Measurements from ENCODE around the gene PDE9A.

PDE9A gene

DNA sequence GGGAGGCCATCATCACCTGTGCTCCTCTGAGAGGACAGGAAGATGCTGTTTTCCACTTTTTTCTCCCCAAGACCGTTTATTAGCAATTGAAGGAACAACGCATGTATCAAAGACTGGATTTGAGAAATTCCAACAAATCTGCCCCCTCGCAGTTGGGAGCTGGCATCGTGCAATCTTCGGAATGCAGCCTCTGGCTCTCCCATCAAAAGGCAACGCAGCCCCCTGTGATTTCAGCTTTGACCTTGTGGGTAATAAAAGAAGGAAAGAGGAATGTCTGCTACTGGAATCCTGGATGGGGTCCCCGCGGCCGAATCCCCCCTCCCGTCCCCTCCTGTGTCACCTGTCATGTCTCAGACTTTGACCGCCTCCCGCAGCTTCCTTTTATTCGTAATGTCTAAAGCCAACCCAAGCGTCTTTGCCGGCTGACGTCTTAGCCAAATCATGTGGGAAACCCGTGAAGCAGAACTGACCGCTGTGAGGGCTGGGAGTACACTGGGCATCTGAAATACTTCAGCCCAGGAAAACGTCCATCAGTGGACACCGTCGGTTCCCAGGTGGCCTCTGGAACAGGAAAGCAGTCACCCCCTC is 124.4 kb downstream of the PDE9A start:
- TF ChIP-seq POU2F2 (IDR thresholded peaks at IDR 0.05; ENCODE audit: low read depth, low read length): peak; percentile 56; the same call in 1 of the 2 replicates
- no peak for TF ChIP-seq POLR2AphosphoS5 (IDR thresholded peaks at IDR 0.05; ENCODE audit: low read depth, low read length)
- no peak for DNase-seq (ENCODE audit: insufficient read length, low spot score)
- FAIRE-seq: no peak

DNA sequence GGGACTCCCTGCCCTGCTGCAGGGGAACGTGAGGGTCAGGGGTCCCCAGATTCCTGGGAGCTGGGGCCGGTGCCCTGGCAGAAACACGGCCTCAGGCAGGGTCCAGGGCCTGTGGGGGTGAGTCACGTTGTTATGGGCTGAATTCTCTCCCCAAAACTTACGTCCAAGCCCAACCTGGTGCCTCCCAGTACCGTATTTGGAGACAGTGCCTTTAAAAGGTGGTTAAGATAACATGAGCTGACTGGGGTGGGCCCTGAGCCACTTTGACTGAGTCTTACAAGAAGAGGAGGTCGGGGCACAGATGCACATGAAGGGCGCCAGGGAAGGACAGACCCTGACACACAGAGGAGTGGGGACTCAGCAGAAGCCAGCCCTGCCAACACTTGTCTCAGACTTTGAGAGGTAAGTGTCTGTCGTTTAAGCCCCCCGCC is 126.0 kb downstream of the PDE9A start:
- TF ChIP-seq TAF1 (IDR thresholded peaks at IDR 0.05; ENCODE audit: low read depth, low read length) (no peak), PAX5 (IDR thresholded peaks at IDR 0.05; ENCODE audit: insufficient read depth, low read length, severe bottlenecking) (no peak), POU2F2 (IDR thresholded peaks at IDR 0.05; ENCODE audit: low read depth, low read length) (no peak), POLR2A (IDR thresholded peaks at IDR 0.05; ENCODE audit: low read depth, low read length) (no peak), POLR2AphosphoS5 (IDR thresholded peaks at IDR 0.05; ENCODE audit: low read depth, low read length) (no peak), SPI1 (IDR thresholded peaks at IDR 0.05; ENCODE audit: low read depth, low read length) (no peak)
- FAIRE-seq: no peak
- DNase-seq (ENCODE audit: insufficient read length, low spot score): no peak

DNA sequence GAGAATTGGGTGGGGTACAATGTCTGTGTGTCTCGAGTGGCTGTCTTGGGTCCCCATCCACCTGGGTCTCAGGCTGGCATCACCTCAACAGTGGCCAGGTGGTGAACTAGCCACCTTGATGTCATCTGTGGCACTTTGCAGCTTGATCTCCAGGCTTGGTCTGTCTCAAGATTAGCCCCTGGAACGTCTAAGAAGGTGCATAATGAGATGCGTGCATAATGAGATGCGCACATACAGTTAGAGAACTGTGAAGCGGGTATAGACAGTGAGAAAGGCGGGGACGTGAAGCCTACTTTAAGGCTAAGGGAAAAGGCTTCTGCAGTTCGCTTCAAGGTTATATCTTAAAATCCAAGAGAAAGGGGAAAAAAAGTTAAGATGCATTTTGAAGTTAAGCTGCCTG is 127.2 kb downstream of the PDE9A start:
- TF ChIP-seq PAX5 (IDR thresholded peaks at IDR 0.05; ENCODE audit: insufficient read depth, low read length, severe bottlenecking) (no peak), POLR2AphosphoS5 (IDR thresholded peaks at IDR 0.05; ENCODE audit: low read depth, low read length) (no peak), POLR2A (IDR thresholded peaks at IDR 0.05; ENCODE audit: low read depth, low read length) (no peak), TAF1 (IDR thresholded peaks at IDR 0.05; ENCODE audit: low read depth, low read length) (no peak), POU2F2 (IDR thresholded peaks at IDR 0.05; ENCODE audit: low read depth, low read length) (no peak), SPI1 (IDR thresholded peaks at IDR 0.05; ENCODE audit: low read depth, low read length) (no peak)
- FAIRE-seq: no peak
- DNase-seq (ENCODE audit: insufficient read length, low spot score): no peak

DNA sequence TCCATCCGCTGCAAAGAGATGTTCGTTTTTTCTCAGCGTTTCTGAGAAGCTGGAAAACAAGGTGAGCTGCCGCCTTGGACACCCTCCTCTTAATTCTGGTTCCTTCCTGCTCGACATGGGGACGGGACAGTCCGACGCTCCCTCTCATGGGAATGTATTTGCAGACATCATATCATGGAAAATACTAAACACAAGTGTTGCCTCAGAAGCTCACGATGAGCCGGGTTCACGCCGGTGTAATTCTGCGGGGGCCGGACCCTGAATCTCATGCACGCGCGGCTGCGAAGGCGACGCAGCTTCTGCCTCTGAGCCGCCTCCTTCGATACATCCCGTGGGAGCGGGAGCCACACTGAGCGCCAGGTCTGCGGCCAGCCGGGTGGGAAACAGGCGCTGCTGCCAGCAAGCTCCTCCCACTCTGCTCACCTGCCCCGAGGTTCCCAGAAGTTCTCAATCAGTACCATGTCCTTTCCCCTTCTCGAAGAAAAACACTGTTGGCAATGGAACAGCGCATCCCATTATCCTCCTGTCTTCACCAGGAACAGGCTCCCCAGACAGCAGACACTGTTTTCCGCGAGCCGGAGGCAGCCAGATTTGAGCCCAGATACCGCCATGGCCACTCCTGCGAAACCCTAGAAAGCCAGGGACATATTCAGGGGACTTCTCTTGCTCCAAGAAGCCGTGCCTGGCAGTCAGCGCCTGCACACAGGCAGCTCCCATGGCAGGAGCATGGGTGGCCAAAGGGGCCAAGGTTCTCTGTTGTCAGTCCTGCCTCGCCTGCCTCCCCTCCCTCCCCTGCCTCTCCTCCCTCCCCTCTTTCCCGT is 127.9 kb downstream of the PDE9A start:
- no peak for DNase-seq (ENCODE audit: insufficient read length, low spot score)
- no peak for FAIRE-seq
- TF ChIP-seq PAX5 (IDR thresholded peaks at IDR 0.05; ENCODE audit: insufficient read depth, low read length, severe bottlenecking): no peak

DNA sequence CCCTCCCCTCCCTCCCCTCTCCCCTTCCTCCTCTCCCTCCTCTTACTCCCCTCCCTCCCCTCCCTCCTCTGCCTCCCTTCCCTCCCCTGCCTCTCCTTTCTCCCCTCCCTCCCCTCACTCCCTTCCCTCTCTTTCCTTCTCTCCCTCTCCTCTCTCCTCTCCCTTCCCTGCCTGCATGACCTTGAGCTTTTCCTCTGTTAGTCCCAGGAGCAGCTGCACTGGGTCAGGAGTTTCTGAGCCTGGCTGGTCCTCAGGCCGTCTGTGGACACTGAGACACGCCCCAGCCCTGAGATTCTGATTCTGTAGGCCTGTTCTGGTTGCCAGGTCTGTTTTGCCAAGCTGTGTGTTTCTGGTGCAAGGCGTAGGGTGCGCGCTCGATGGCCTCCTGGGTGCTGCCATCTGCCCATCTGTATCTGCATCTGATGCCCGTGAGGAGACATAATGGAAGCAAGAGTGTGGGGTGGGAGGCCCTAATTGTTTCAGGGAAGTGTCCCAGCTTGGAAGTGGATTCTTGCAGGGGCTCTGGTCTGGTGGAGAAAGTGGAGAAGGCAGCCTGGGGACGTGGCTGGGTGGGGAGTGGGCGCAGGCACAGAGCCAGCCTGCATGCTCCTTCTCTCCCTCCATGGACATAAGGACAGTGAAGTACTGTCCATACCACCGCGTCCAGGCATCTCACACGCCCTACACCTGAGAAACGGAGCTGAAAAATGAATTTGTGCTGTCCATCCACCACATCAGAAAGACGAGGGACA is 128.7 kb downstream of the PDE9A start:
- TF ChIP-seq SPI1 (IDR thresholded peaks at IDR 0.05; ENCODE audit: low read depth, low read length): no peak
- no peak for TF ChIP-seq POLR2AphosphoS5 (IDR thresholded peaks at IDR 0.05; ENCODE audit: low read depth, low read length)
- TF ChIP-seq PAX5 (IDR thresholded peaks at IDR 0.05; ENCODE audit: insufficient read depth, low read length, severe bottlenecking): no peak
- no peak for DNase-seq (ENCODE audit: insufficient read length, low spot score)
- no peak for FAIRE-seq

DNA sequence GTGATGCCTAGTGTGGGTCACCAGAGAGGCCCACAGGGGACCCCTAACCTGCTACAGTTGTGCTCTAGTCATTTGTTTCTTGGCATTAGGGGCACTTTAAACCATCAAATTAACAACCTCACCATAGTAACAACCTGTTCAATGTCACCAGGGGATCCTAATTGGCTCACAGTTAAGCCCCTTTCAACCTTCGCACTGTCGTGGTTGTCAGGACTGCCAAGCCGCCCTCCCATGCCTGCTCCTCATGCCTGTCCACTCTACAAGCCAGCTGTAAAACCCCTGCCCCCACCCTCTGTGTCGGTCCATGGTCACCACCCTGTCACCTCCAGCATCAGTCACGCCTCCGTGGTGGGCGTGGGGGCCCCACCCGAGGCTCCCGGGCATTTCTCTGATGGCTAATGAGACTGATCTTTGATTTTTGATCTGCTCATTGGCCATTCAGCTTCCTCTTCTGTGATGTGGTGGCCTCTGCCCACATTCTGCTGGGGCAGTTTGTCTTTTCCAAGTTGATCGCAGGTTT is 129.4 kb downstream of the PDE9A start:
- DNase-seq (ENCODE audit: insufficient read length, low spot score) (no peak), FAIRE-seq (no peak)
- no peak for TF ChIP-seq TAF1 (IDR thresholded peaks at IDR 0.05; ENCODE audit: low read depth, low read length)
- TF ChIP-seq SPI1 (IDR thresholded peaks at IDR 0.05; ENCODE audit: low read depth, low read length): no peak
- no peak for TF ChIP-seq POU2F2 (IDR thresholded peaks at IDR 0.05; ENCODE audit: low read depth, low read length)
- no peak for TF ChIP-seq POLR2A (IDR thresholded peaks at IDR 0.05; ENCODE audit: low read depth, low read length)
- TF ChIP-seq POLR2AphosphoS5 (IDR thresholded peaks at IDR 0.05; ENCODE audit: low read depth, low read length): no peak
- TF ChIP-seq PAX5 (IDR thresholded peaks at IDR 0.05; ENCODE audit: insufficient read depth, low read length, severe bottlenecking): no peak

DNA sequence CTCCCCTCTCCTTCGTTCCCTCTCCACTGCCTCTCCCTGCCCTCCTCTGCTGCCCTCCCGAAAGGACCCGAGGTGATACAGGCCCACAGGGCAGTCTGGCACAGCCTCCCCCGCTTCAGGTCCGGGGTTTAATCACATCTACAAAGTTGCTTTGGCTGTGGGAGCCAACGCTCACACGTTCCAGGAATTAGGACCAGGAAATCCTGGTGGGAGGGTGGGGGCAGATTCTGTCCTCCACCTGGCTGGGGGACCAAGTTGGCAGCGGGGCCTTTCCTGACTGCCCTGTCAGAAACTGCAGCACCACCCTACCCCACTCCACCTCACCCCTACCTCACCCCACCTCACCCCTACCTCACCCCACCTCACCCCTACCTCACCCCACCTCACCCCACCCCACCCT is 130.9 kb downstream of the PDE9A start:
- DNase-seq (ENCODE audit: insufficient read length, low spot score) (no peak), FAIRE-seq (no peak)
- TF ChIP-seq POLR2A (IDR thresholded peaks at IDR 0.05; ENCODE audit: low read depth, low read length) (no peak), POU2F2 (IDR thresholded peaks at IDR 0.05; ENCODE audit: low read depth, low read length) (no peak), TAF1 (IDR thresholded peaks at IDR 0.05; ENCODE audit: low read depth, low read length) (no peak), POLR2AphosphoS5 (IDR thresholded peaks at IDR 0.05; ENCODE audit: low read depth, low read length) (no peak), PAX5 (IDR thresholded peaks at IDR 0.05; ENCODE audit: insufficient read depth, low read length, severe bottlenecking) (no peak), SPI1 (IDR thresholded peaks at IDR 0.05; ENCODE audit: low read depth, low read length) (no peak)

DNA sequence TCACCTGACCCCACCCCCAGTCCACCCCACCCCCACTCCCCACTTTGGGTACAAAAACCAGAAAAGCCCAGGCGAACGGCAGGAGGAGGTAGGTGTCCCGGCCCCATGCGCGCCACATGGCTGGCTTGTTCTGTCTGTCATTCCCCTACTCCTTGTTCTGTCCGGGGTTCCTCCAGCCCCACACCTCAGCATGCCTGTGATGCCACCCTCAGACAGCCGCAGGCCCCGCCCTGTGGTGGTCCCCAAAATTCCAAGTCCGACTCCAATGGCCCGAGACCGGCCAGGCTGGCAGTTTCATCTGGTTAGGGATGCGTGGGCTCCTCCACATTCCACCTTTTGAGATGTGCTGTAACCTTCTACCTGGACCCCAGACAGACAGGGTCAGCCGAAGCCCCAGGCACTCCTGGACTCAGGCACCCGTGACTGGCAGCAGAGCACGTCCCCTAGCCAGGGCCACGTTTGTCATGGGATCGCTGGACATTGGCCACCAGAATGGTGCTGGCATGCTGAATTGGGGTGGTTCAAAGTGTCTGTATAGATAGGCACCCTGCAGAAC is 131.6 kb downstream of the PDE9A start:
- FAIRE-seq (no peak), DNase-seq (ENCODE audit: insufficient read length, low spot score) (no peak)
- no peak for TF ChIP-seq TAF1 (IDR thresholded peaks at IDR 0.05; ENCODE audit: low read depth, low read length)
- no peak for TF ChIP-seq SPI1 (IDR thresholded peaks at IDR 0.05; ENCODE audit: low read depth, low read length)
- TF ChIP-seq POLR2AphosphoS5 (IDR thresholded peaks at IDR 0.05; ENCODE audit: low read depth, low read length): no peak
- TF ChIP-seq POU2F2 (IDR thresholded peaks at IDR 0.05; ENCODE audit: low read depth, low read length): no peak
- TF ChIP-seq POLR2A (IDR thresholded peaks at IDR 0.05; ENCODE audit: low read depth, low read length): no peak
- TF ChIP-seq PAX5 (IDR thresholded peaks at IDR 0.05; ENCODE audit: insufficient read depth, low read length, severe bottlenecking): no peak

DNA sequence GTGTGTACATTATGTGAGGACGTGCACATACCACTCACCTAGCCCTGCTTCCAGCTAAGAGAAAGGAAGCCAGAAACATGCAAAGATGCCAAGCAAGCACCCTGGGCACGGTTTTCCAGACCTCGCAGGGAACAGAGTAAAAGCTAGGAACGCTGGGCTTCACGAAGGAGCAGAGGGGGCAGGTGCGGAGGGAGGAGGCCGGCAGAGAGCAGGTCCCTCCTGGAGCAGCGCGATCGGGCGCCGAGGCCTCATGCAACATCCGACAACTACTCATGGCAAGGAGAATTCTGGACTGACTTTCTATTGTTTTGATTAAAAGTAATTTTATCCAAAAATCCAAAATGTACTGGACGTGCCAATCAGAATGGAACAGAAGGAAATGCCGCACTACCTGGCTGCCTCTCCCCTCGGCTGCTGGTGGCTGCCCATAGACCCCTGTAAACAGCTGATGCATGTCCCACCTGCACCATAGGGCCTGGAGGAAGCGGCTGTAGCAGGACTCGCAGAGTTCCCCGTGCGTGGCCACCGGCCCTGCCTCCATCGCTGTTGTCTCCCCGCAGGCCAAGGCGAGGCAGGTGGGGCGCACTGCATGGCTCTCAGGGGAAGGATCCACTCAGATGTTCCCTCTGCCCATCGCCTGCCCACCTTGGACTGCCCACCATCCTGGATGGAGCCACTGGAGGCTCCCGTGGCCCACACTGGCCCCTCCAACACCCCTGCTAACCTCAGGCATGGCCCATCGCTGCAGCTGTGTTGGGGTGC is 132.4 kb downstream of the PDE9A start:
- TF ChIP-seq POLR2A (IDR thresholded peaks at IDR 0.05; ENCODE audit: low read depth, low read length): no peak
- TF ChIP-seq PAX5 (IDR thresholded peaks at IDR 0.05; ENCODE audit: insufficient read depth, low read length, severe bottlenecking): no peak
- no peak for TF ChIP-seq POU2F2 (IDR thresholded peaks at IDR 0.05; ENCODE audit: low read depth, low read length)
- no peak for DNase-seq (ENCODE audit: insufficient read length, low spot score)
- no peak for FAIRE-seq
